CD4-positive, alpha-beta T cell treated with Interleukin-15 for 4 hours (primary cell): ENCODE measurements around the gene ST8SIA5.
"Not testable (repeated sequence)": the region's sequence is repeated elsewhere in the genome, so short reads cannot be mapped to it uniquely, and the experiment has no call there.

Source experiments
- DNase-seq: peaks from one replicate; pipeline ENCODE4 v3.0.0-alpha.2; 2020; ENCODE audit warnings: low spot score

Gene ST8SIA5, protein sequence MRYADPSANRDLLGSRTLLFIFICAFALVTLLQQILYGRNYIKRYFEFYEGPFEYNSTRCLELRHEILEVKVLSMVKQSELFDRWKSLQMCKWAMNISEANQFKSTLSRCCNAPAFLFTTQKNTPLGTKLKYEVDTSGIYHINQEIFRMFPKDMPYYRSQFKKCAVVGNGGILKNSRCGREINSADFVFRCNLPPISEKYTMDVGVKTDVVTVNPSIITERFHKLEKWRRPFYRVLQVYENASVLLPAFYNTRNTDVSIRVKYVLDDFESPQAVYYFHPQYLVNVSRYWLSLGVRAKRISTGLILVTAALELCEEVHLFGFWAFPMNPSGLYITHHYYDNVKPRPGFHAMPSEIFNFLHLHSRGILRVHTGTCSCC

DNA sequence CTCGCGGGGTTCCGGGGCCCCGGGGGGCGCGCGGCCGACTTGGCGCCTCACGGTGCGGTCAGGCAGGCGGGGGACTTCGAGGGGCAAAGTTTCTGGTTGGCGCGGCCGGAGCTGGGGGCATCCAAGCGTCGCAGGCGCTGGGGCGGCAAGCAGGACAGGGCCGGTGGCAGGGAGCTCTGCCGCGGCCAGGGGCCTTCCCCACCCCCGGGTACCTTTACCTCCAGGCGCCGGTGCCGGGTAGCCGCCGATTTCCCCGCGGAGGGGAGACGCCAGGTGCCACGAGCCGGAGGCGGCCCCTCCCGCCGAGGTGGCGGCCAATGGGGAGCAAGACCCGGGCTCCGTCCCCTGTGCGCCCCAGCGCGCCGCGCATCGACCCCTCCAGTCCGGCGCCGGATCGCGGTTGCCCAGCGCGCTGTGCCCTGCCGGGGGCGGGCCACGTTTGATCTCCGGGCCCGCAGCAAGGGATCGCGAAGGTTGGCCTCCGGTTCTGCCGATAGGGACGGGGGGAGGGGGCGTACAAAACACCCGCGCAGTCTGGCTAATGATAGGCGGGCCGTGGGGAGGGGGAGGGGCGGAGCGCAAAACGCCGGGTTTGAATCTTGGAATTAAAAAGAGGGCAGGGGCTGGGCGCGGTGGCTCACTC lies at the start of gene ST8SIA5:
TSS of gene ST8SIA5 (minus strand) at position 495 of the 643 bp plus-strand sequence. CDS start 545 bp downstream, outside the sequence.
- no peak for DNase-seq

DNA sequence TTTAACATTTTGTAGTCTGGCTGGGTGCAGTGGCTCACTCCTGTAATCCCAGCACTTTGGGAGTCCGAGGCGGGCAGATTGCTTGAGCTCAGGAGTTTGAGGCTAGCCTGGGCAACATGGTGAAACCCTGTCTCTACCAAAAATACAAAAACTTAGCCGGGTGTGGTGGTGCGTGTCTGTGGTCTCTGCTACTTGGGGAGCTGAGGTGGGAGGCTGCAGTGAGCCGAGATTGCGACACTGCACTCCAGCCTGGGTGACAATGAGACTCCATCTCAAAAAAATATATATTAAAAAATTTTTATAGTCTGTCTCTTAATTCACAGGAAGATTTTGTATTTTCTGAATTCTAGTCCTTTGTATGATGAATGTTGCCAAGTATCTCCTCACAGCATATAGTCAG lies 39.1 kb upstream of the ST8SIA5 start:
- not testable (repeated sequence) for DNase-seq

DNA sequence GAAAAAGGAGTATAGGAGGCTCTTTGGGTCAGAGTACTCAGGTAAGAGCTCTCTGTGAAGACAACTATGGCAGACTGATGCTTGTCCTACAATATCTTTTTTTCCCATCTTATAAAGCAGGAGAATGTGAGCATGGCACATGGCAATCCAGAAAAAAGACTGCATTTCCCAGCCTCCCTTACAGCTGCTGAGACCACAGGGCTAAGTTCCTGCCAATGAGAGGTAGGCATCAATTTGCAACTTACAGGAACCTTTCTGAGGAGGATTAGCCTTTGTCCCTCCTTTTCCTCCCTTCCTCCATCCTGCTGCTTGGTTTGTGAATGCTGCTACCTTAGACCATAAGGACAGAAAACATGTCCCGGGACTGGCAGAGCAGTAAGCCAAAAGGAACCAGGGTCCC lies 37.8 kb upstream of the ST8SIA5 start:
- no peak for DNase-seq

DNA sequence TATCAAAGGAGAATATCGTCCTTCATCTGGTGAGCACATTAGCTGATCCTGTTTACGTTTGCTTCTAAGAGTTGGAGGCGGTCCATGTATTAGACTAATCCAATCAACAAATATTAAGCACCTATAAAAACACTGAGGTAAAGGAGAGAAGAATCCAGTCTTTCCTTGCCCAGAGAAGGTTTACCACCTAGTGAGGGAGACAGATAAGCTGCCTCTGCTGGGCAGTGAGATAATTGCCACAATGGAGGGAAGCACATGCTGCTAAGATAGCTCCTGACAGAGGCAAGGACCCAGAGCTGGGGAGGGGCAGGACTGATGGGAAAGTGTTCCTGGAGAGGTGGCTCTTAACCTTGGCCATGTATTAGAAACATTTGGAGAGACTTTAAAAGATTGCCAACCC lies 36.7 kb upstream of the ST8SIA5 start:
- DNase-seq = no peak

DNA sequence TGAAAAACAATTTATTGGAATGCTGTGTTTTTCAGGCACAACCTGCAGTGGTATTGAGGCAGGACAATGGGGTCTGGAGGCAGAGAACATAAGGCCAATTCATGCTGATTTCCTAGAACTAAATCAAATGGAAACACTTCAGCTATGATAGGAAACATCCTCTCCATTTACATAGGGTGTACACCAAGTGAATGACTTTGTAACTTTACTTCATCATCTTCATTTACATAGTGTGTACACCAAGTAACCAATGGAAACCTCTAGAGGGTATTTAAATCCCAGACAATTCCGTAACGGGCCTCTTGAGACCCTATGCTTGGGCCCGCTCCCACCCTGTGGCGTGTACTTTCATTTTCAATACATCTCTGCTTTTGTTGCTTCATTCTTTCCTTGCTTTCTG lies 32.2 kb upstream of the ST8SIA5 start:
- DNase-seq = no peak

DNA sequence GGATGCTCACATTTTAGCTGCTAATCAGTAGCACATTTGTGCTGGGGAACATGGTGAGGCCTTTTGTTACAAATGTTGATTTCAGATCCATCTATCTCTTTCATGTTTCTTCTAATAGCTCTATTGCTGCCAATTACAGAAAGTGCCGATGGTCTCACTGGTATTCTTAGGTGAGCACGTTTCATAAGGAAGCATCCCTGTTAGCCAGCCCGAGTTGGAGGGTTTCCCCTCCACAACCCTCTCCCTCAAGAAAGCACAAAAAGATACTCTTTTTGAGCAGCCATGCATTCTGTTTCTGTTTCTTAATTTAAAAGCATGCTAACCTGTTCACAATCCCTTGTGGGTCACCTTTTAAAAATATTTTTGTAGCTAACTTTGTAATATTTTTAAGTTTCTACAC lies 30.8 kb upstream of the ST8SIA5 start:
- no peak for DNase-seq

DNA sequence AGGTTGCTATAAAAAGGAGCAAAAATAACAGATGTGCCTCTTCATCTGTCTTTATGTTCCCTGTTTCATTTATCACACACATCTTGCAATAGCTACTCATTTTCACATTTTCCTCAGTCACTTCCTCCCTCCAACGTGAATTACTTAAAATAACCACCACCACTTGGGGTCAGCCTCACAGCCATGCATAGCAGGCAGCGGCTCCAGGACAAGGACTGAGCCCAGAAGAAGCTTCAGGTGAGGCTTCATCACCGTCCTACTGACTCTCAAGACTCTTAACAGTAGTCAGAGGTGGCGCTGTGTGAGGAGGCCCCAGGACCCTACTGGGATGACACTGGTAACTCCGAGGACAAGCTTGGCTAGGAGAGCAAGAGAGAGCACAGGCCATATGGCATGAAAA lies 15.5 kb upstream of the ST8SIA5 start:
- no peak for DNase-seq

DNA sequence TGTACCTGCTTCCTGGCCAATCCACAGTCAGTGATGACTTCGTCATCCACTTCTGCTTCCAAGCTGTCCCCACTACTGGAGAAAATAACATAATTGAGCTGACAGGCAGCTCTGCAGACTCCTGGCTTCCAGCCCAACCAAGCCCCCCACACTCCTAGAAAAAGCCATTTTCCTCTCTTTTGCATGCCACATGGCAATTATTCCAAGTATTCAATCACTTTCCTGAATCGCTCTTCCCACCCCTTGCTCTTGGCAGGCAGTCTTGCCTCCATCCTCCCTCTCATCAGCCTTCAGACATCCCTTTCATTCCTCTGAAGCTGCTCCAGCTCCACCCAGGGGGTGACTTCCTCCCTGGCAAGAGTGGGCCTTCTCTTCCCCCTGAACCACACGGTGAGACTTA lies 14.3 kb upstream of the ST8SIA5 start:
- DNase-seq = no peak

DNA sequence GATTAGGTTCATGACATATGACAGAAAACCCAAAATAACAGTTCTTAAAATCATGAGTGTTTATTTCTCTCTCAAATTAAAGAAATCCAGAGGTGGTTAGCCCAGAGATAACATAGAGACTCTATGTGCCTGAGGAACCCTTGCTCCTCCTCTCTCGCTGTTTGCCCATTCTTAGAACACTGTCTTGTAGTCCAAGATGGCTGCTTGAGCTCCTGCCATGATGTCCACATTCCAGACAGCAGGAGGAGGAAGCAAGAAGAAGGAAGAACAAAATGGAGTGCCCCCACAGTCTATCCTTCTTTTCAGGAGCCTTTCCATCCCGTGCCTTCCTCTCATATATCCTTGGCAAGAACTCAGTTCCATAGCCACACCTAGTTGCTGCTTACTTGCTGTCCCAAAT lies 13.9 kb upstream of the ST8SIA5 start:
- no peak for DNase-seq

DNA sequence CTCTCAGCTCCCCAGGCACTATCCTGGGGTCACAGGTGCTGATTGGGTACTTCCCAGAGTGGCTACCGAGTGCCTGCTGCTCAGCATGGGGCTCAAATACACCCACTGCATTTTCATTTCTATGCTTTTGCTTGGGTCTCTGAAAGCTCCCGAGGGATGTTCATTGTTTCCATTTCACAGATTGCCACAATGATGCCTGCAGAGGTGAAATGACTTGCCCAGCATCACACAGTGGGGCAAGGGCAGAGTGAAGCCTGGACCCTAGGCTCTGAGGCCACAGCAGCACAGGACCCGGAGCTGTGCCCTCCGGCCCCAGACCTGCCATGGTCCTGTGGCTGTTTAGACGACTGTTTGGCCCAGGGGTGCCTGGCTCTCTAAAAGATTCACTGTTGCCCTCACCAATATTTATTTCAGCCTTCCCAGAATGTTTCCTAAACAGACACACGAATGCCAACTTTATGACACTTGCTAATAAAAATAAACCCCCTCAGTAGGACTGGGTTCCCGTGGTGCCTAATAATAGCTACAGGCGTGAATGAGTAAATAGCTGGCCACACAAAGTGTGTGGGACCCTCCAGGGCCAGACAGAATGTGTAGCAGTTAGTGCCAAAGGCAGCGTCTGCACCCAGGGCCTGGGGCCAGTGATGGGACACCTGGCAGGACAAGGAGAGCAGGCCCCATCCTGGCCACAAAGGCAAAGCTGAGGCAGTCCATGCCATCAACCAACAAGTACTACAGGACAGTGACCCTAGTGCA lies 11.5 kb upstream of the ST8SIA5 start:
- no peak for DNase-seq

DNA sequence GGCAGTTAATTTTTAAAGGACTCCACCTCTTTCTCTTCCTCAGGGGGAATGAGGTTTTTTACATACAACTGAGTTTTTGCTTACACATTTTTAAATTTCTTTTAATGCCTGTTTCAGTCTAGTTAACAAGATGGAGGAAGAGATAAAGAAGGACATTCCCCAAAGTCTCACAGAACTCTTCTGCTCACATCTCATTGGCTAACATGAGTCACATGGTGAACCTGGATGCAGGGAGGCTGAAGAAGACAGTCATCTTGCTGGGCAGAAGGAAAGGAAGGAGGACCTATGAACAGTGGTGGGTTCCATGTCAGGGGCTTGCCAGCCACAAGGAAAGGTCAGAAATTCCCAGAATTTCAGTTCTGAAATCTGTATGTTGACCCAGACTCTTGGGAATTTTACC lies 10.4 kb upstream of the ST8SIA5 start:
- no peak for DNase-seq

DNA sequence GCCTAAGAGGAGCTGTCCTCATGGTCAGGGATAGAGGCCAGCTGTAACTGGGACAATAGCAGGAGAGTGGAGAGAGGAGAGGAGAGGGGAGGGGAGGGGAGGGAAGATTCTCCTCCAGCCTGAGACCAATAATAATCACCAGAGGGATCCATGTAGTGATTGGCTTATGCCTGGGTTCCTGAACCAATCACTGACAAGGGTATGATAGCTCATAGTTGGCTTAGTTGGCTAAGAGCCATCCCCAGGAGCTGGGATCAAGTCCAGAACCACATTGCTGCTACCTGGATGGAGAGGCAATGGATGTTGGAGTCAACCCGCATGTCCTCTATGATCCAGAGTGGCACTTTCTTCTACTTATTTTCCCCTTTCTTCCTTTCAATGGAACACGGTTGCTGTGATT lies 7.7 kb upstream of the ST8SIA5 start:
- DNase-seq = no peak

DNA sequence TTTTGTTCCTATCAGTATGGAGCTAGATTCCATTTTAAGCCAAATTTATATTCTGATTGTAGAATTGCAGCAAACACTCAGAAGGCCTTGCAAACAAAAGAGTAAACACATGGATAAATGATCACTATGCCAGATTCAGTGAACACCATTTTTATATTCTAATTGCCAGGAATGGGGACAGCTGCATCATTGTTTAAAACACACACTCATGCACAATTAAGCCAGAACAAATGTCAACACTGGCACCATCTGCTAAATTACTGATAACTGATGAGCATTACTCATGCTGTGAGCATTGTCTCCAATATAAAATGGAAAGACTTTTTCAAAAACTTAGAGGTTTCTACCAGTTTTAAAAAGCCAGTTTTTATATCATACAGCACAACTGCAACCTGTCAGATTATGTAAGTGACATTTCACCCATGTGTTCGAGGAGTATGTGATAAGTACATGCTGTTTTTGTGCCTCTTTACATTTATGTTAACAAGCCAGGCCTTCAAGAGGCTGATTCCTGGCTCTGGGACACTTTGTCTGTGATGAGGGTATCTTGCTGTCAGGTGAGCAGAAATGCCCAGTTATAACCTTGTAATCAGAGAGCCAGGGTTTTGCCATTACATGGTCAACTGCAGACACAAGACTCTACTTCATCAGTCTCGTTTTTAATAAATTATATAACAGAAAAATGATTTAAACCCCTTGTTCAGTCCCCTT lies 4.4 kb upstream of the ST8SIA5 start:
- DNase-seq = no peak

DNA sequence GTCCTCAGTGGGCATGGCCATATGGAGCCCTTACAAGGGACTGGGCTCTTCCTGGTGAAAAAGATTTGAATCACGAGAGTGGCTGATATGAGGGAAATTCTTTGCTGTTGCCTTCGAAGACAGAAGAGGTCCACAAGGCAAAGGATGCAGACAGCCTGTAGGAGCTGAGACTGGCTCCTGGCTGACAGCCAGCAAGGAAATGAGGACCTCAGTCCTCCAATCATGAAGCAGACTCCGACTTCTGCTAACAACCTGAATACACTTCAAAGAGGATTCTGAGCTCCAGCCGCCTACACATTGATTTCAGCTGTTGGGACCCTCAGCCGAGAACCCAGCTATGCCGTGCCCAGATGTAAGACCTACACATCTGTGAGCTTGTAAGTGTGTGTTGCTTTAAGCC lies 3.0 kb upstream of the ST8SIA5 start:
- no peak for DNase-seq

DNA sequence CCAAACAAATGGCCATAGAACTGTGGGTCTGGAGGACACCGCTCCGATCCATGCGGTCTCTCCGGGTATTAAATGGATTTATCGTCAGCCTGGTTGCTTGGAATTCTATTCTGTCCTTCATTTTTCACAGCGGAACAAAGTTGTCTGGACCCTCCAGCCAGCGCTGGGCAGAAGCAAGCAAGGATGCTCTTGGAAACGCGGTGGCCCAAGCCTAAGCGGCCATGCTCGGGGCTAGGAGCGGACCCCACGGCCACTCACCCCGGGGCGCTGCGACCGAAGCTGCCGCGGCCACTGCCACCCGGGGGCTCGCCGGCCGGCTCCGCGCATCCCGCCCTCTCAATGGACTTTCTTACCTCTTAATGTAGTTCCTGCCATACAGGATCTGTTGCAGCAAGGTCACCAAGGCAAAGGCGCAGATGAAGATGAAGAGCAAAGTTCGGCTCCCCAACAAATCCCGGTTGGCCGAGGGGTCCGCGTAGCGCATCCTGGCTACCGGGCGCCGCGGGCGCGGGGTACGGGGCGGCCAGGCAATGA lies 761 bp downstream of the ST8SIA5 start:
- no peak for DNase-seq

DNA sequence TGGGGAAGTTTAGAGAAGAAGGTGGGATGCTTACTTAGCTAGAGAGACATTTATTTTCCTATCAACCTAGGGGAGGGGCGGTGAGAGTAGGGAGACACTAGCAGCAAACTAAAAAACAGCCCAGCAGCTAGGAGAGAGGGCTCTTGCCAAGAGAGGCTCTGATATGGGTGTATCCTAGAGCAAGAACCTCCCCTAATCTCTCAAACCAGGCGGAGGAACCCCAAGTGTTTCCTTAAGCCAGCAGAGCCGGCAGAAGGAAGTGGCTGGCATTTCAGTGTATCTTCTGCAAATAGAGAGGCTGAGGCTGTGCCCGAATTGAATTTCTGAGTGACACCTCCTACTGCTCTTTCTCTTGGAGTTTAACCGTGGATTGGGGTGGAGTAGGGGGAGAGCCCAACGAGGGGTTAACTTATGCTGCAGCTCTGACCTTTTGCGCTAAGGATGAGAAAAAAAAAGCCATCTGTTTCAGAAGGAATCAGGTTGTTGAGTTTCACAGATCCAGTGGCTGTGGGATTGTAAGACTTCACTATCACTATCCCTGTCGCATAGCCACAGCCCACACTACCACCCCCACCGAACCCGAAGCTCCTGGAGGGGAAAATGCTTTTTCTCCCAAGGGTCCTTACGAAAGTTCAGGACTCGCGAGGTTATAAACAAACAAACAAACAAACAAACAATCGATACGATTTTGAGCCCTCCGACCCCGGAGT lies 1.4 kb downstream of the ST8SIA5 start:
- DNase-seq = no peak

DNA sequence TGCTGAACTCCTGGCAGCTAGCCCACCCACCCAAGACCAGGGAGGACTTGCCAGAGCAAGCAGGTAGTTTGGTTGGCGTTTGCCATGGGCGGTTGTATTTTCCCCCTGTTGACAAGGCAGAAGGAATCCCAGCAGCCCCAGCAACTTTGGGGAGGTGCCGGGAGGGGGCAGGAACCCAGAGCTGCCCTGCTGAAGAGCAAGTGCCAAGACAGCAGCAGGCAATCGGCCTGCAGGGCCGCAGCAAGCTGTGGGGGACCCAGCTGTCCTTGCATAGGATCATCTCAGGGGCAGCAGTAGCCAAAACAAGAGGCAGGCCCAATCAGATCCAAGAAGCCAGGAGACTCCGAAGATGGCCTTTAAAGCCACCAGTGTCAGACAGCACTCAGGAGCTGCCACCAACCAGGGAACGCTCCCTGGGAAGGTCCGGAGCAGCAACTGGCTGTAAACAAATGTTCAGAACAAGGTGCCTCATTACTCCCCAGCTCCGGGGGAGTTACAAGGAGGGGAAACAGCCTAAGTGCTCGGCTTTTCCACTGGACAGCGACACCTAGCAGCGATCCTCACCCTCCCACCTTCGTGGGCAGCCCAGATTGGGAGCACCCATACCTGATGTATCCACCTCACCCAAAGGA lies 2.1 kb downstream of the ST8SIA5 start:
- DNase-seq = no peak

DNA sequence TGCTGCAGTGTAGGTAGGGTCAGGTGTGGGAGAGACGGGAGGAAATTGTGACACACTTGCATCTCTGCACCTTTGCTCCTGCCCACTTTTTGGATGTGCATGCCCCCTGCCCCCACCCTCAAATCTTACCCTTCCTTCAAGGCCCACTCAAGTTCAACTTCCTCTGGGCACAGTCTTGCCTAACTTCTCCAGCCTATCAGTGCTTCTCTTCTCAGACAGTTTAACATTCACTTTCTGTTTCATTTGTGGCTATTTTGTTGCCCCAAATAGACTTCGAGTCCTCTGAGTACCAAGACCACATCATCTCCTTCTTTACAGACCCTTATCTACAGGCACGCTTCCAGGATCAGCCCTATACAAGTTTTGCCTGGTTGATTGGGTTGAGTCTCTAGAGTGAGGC lies 2.7 kb downstream of the ST8SIA5 start:
- DNase-seq = no peak

DNA sequence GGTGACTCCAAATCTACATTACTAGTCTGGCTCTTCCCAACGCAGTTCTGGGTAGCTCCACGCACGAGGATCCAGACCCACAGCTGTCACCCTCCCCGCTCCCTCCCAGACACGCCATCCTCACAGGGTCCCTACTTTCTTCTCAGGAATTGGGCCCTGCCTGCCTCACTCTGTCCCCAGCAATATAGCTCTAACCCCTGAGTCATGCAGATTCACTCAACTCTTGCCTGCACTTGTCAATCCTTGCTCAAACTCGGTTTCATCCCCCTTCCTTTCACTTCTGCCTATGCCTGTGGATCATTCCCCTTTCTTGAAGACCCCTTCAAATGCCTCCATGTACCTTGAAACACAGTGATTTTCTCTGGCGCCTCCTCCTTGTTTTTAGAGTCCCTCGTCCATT lies 5.0 kb downstream of the ST8SIA5 start:
- no peak for DNase-seq

DNA sequence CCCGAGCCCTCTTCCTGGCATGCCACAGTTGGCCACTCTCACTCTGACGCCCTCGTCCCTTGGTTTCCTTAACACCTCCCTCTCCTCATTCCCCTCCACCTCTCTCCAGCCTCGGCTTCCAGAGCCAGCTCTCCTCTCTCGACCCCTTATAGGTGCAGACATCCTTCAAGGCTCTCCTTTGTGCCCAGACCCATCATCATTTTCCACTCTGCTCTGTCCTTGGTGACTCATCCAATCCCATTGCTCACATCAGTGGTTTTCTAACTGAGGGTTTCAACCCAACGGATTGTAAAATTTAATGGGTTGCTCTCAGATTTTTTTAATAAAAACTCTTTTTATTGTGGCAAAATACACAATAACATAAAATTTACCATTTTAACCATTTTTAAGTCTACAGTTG lies 6.2 kb downstream of the ST8SIA5 start:
- no peak for DNase-seq

DNA sequence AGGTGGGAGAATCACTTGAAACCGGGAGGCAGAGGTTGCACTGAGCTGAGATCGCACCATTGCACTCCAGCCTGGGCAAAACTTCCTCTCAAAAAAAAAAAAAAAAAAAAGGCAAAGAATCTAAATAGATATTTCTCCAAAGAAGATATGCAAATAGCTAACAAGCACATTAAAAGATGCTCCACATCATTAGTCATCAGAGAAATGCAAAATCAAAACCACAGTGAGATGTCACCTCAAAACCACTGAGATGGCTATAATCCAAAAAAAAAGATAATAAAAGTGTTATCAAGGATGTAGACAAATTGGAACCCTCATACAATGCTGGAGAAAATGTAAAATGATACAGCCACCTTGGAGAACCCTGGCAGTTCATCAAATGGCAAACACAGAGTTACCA lies 8.4 kb downstream of the ST8SIA5 start:
- no peak for DNase-seq
